Loucy (cell line): ENCODE data around the gene GALNT10.

Experiments
- H2AFZ ChIP-seq: fragments of 200-600 bp; sonication (generic); 2 replicates; pipeline ENCODE4 v1.6.0; 2016; ENCODE audit warnings: antibody characterized with exemption, mild to moderate bottlenecking, low read length, moderate library complexity
- H3F3A ChIP-seq: fragments of 200-600 bp; 2 replicates; pipeline ENCODE4 v1.6.0; 2016; ENCODE audit warnings: antibody characterized with exemption, low read depth, mild to moderate bottlenecking
- H3K27me3 ChIP-seq: fragments of 200-600 bp; sonication (generic); 2 replicates; pipeline ENCODE4 v1.6.1; 2014; ENCODE audit warnings: low read length, mild to moderate bottlenecking; ENCODE audit not compliant: insufficient read depth, poor library complexity, severe bottlenecking
- H3K36me3 ChIP-seq: fragments of 200-600 bp; sonication (generic); 2 replicates; pipeline ENCODE4 v1.6.1; 2016; ENCODE audit warnings: low read length; ENCODE audit not compliant: insufficient read depth
- H3K4me1 ChIP-seq: fragments of 200-600 bp; sonication (generic); 2 replicates; pipeline ENCODE4 v1.5.1; 2014; ENCODE audit warnings: low read length, mild to moderate bottlenecking; ENCODE audit not compliant: insufficient read depth, poor library complexity, severe bottlenecking
- H3K4me2 ChIP-seq: fragments of 200-600 bp; sonication (generic); 2 replicates; pipeline ENCODE4 v1.6.0; 2014; ENCODE audit warnings: antibody characterized with exemption, low read length, low read depth, mild to moderate bottlenecking; ENCODE audit not compliant: poor library complexity, severe bottlenecking
- H3K4me3 ChIP-seq: fragments of 200-600 bp; sonication (generic); 2 replicates; pipeline ENCODE4 v1.5.1; 2014; ENCODE audit warnings: low read length, mild to moderate bottlenecking, mixed read lengths; ENCODE audit not compliant: poor library complexity, severe bottlenecking
- H3K79me2 ChIP-seq: fragments of 200-600 bp; sonication (generic); 2 replicates; pipeline ENCODE4 v1.6.1; 2014; ENCODE audit warnings: low read length; ENCODE audit not compliant: insufficient read depth
- H3K9ac ChIP-seq: fragments of 200-600 bp; sonication (generic); 2 replicates; pipeline ENCODE4 v1.6.0; 2014; ENCODE audit warnings: mild to moderate bottlenecking, low read depth, low read length, moderate library complexity; ENCODE audit not compliant: poor library complexity, severe bottlenecking
- H3K9me2 ChIP-seq: fragments of 200-600 bp; sonication (generic); replicated peaks from 2 replicates; pipeline ENCODE4 v1.6.1; 2016; ENCODE audit warnings: low read depth, low read length, mixed read lengths
- H3K9me3 ChIP-seq: fragments of 200-600 bp; sonication (generic); 2 replicates; pipeline ENCODE4 v1.6.1; 2014; ENCODE audit warnings: mild to moderate bottlenecking, antibody characterized with exemption, low read length, low read depth; ENCODE audit not compliant: insufficient read depth
- H4K20me1 ChIP-seq: fragments of 200-600 bp; sonication (generic); 2 replicates; pipeline ENCODE4 v1.6.0; 2014; ENCODE audit warnings: antibody characterized with exemption, low read length, mild to moderate bottlenecking; ENCODE audit not compliant: insufficient read depth, poor library complexity, severe bottlenecking
- CTCF ChIP-seq: fragments of 200-600 bp; sonication (generic); conservative IDR thresholded peaks from 2 replicates; pipeline ENCODE4 v1.5.1; 2014; ENCODE audit warnings: mild to moderate bottlenecking, antibody characterized with exemption, low read length
- EZH2phosphoT487 ChIP-seq: fragments of 200-600 bp; IDR thresholded peaks from 2 replicates; pipeline ENCODE4 v1.6.1; 2018; ENCODE audit warnings: antibody characterized with exemption, mild to moderate bottlenecking, moderate library complexity, borderline replicate concordance

GALNT10 gene

GRCh38 chr5:154344461-154344860 lies 153.9 kb downstream of the GALNT10 start:
- Histone ChIP-seq H3K4me3 (no peak overlapping the region), H2AFZ (no peak overlapping the region), H3K36me3 (peaks cover 4% of the 10 kb centered on the region; the same call in 1 of the 2 replicates), H3K9ac (no peak overlapping the region), H3K79me2 (no peaks in the 10 kb centered on the region), H4K20me1 (no peaks in the 10 kb centered on the region), H3K27me3 (no peaks in the 10 kb centered on the region), H3K9me2 (no peaks in the 10 kb centered on the region), H3K4me1 (no peaks in the 10 kb centered on the region), H3F3A (no peaks in the 10 kb centered on the region), H3K4me2 (no peak overlapping the region), H3K9me3 (no peaks in the 10 kb centered on the region)
- TF ChIP-seq EZH2phosphoT487 = no peak
- no peak for TF ChIP-seq CTCF

GRCh38 chr5:154345255-154345952 lies 154.9 kb downstream of the GALNT10 start:
- TF ChIP-seq CTCF (no peak), EZH2phosphoT487 (no peak)

GRCh38 chr5:154346427-154346826 lies 155.9 kb downstream of the GALNT10 start:
- no peaks in the 10 kb centered on the region for H3K27me3 ChIP-seq
- no peaks in the 10 kb centered on the region for H3K9me2 ChIP-seq
- H2AFZ ChIP-seq = no peak overlapping the region
- H3K9ac ChIP-seq = no peak overlapping the region
- H4K20me1 ChIP-seq = no peaks in the 10 kb centered on the region
- H3K4me2 ChIP-seq = no peak overlapping the region
- no peaks in the 10 kb centered on the region for H3K4me1 ChIP-seq
- no peak for TF ChIP-seq CTCF
- no peak for TF ChIP-seq EZH2phosphoT487
- H3K79me2 ChIP-seq = no peaks in the 10 kb centered on the region
- H3K4me3 ChIP-seq = no peak overlapping the region
- H3K36me3 ChIP-seq = peaks cover 4% of the 10 kb centered on the region; the same call in 1 of the 2 replicates
- no peaks in the 10 kb centered on the region for H3K9me3 ChIP-seq
- no peaks in the 10 kb centered on the region for H3F3A ChIP-seq

More at GRCh38 chr5:154345255-154345952, 154.9 kb downstream of the GALNT10 start:
- peaks cover 4% of the 10 kb centered on the region; the same call in 1 of the 2 replicates for H3K36me3 ChIP-seq
- H3F3A ChIP-seq = no peaks in the 10 kb centered on the region
- H3K9me2 ChIP-seq = no peaks in the 10 kb centered on the region
- H3K9me3 ChIP-seq = no peaks in the 10 kb centered on the region
- H4K20me1 ChIP-seq = no peaks in the 10 kb centered on the region
- H3K9ac ChIP-seq = no peak overlapping the region
- no peaks in the 10 kb centered on the region for H3K4me1 ChIP-seq
- no peak overlapping the region for H3K4me2 ChIP-seq
- no peak overlapping the region for H3K4me3 ChIP-seq
- no peaks in the 10 kb centered on the region for H3K27me3 ChIP-seq
- no peak overlapping the region for H2AFZ ChIP-seq
- H3K79me2 ChIP-seq = no peaks in the 10 kb centered on the region
